DMS53 (cell line): ENCODE data around the gene C17orf58.
"Not testable (repeated sequence)": the region's sequence is repeated elsewhere in the genome, so short reads cannot be mapped to it uniquely, and the experiment has no call there.

Experiments used
- DNase-seq: peaks from one replicate; lab custom pipeline; 2025; lab: John Stamatoyannopoulos, UW

The C17orf58 gene

DNA sequence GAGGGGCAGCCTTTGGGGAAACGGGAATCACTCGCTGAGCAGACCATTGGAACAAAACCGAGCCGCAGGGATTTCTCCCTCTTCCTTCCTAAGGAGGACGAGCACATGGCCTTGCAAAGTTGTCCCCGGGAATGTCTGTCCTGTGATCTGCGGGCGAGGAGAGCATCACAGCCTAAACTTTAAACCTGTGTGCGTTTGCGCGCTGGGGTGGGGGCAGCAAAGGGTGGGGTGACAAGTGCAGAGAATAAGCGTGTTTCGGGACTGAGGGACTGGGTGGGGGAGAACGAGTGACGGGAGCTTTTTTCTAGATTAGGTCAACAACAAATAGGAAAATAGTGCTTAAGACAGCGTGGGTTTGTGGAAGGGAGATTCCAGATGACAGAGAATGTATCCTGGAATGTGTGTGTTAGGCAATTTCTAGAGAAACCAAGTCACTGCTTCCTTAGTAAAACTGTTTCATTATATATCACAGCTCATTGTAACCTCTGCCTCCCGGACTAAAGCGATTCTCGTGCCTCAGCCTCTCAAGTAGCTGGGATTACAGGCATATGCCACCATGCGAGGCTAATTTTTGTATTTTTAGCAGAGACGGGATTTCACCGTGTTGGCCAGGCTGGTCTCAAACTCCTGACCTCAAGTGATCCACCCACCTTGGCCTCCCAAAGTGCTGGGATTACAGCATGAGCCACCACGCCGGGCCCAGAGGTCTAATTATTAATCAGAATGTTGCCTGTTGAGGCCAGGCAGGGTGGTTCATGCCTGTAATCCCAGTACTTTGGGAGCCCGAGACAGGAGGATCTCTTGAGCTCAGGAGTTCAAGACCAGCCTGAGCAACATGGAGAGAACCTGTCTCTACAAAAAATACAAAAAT lies at the start of gene C17orf58:
Gene C17orf58 (minus strand): TSS at position 169 of the 871 bp plus-strand sequence. CDS start 271 bp downstream, outside the sequence.
- peak; percentile 37 for DNase-seq

DNA sequence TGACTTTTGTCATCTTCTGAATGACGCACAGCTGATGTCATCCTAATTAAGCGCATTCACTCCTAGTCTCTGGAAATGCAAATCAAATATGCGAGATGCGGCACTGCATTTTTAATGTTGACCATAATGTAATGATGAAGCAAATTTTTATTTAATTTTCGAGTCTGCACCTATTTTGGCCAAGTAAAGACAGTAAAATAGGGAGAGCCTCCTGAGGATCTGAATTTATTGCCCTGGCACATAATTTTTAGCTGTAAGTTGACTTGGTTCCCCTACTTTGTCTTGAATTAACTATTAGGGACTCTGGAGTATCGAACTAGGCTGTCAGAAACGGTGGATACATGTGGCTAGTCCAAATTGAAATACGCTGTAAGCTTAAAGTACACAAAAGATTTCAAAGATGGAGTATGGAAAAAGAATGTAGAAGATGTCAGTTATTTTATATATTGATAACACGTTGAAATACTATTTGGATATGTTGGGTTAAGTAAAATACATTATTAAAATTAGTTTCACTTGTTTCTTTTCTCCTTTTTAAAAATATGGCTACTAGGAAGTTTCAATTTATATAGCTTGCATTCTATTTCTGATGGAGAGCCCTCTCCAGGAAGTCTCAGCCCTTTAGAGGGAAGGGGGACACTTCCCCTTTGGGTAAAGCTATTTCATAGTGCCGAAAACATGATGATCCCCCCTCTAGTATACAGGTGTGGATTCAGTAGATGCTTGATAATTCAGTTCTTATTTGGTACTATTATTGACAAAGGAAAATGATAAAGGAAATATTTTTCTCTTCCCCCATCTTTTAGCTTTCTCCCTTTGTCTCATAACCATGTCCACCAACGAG lies 40.3 kb upstream of the C17orf58 start:
- DNase-seq: no peak

DNA sequence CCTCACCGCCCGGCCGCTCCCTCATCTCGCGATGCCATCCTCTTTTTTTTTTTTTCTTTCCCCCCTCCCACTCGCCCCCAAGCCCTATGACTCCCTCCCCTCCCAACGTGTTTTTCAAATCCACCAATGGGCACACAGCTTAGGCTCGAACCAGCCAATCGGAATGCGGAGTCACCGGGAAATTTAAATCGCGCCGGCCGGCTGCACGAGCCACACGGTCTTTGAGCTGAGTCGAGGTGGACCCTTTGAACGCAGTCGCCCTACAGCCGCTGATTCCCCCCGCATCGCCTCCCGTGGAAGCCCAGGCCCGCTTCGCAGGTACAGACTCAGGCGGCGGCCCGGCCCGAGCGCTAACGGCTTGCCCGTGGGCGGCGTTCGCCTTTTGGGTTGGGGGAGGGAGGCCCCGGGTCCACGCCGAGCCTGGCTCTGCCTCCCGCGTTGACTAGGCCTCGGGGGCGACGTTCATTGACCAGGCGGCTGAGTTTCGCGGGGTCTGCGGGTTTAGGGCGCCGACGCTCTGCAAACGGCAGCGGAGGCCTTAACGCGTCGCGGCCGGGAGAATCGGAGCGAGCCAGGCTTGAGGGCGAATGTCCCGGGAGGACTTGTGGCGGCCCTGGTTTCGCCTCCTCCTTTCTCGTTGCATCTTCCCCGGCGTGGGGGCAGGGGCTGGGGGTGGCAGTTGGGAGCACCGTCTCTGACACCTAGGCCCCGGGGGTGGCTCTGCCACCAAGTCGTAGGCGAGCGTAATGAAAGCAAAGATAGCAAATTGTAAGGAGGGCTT lies 39.4 kb upstream of the C17orf58 start, which contains the start of gene KPNA2:
Gene KPNA2 (plus strand): TSS at position 213 of the 781 bp plus-strand sequence. CDS start 1,398 bp downstream, outside the sequence.
- peak; percentile 99 for DNase-seq

DNA sequence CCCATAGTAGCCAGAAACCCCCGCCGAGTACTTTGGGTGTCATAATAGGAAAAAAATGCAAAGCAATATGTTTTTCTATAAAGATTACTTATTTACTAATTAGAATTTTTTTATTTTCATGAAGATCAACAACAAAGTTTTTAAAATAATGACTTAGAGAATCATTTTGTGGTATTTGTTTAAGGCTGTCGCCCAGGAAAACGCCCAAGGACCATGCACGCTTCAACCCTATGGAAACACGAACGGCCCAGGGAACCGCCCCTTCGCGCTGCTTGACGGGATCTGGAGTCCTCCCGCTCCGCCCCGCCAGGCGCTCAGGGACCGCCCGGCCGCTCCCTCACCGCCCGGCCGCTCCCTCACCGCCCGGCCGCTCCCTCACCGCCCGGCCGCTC lies 38.9 kb upstream of the C17orf58 start:
- peak; percentile 99 for DNase-seq

DNA sequence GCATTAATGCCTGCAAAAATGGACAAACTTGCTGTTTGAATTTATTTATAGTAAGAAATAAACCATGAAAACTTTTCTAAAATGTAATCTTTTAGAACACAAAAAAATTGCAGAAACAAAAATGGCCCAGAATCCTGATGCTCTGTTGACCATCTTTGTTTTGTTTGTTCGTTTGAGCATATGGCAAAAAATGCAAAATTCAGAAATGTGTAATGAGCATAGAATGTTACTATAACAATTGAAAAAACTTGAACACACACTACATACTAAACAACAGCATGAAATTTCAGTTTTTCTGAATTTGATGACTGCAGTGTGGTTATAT lies 38.1 kb upstream of the C17orf58 start:
- DNase-seq: no peak

DNA sequence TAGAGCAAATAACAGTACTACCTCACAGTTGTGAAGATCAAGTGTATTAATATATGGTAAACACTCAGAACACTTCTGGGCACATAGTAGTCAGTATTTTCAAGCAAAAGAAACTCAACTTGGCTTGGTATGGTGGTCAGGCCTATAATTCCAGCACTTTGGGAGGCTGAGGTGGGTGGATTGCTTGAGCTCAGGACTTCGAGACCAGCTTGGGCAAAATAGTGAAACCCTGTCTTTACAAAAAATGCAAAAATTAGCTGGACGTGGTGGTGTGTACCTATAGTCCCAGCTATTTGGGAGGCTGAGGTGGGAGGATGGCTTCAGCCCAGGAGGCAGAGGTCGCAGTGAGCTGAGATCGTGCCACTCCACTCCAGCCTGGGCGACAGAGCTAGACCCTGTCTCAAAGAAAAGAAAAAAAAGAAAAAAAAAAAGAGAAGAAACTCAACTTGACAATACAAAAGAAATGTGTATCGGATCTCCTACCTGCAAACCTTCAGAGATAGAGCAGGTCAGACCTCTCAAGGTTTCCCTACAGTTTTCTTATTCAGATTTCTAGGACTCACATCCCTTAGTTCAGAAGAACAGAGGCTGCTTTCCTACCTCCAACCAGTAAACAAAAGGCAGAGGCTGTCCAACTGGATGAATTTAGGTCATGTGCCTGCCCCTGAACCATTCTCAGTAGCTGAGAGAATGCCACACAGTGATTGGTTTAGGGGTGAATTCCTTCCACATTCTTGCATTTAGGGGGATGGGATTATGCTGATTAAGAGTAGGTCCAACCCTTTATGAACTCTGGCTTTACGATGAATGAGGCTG lies 37.6 kb upstream of the C17orf58 start:
- DNase-seq: peak; percentile 59

DNA sequence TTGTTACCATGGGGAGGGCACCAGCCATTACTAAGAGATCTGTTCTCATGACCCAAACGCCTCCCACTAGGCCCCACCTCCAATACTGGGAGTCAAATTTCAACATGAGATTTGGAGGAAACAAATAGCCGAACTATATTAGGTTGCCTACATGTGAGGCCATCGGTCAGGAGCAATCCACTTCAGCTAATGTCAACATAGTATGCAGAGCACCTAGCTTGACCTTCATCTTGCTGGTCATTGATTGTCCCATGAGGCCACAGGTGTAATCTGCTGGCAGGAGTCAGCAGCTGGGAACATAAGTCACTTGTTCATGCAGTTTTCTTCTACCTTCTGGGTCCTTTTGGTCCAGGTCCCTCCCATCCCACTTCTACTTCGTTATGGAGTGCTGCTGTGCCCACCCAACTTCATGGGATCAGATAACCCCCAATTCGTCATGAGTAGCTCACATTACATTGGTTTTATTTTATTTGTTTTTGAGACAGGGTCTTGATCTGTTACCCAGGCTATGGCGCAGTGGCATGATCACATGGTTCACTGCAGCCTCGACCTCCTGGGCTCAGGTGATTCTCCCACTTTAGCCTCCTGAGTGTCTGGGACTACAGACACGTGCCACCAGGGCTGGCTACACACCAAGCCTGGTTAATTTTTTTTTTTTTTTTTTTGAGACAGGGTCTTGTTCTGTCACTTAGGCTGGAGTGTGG lies 33.4 kb upstream of the C17orf58 start:
- peak; percentile 81 for DNase-seq

DNA sequence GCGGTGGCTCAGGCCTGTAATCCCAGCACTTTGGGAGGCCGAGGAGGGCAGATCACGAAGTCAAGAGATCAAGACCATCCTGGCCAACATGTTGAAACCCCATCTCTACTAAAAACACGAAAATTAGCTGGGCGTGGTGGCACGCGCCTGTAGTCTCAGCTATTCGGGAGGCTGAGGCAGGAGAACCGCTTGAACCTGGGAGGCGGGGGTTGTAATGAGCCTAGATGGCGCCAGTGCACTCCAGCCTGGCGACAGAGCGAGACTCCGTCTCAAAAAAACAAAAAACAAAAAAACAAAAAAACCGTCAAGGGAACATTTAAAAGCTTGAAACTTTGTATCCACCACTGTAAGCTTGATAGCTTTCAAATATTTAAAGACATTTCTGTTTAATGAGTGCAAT lies 26.3 kb upstream of the C17orf58 start:
- DNase-seq: not testable (repeated sequence)

DNA sequence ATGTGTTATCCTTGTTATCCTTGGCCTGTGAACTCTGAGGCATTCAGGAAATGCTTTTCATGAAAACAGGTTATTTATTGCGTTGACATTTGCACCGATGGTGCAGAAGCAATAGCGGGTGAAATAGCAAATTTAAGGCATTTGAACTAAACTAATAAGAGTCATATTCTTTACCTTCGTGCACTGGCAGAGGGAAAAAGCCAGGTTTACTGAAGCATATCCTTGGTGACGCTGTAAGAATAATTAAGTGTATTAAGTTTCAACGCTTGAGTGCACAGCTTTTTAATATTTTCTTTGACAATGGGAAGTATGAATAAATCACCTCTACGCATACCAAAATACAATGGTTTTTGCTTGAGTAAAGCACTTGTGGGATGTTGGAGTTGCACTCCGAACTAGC lies 25.7 kb upstream of the C17orf58 start:
- DNase-seq: no peak

DNA sequence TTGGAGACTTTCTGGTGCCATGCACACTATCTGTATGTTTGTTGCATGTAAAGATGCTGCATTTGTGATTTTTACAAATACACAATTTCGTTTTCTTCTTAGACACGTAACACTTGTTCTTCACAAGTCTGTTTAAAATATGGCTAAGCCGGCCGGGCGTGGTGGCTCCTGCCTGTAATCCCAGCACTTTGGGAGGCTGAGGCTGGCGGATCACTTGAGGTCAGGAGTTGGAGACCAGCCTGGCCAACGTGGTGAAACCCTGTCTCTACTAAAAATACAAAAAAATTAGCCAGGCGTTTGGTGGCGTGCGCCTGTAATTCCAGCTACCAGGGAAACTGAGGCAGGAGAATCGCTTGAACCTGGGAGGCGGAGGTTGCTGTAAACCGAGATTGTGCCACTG lies 24.5 kb upstream of the C17orf58 start:
- not testable (repeated sequence) for DNase-seq

DNA sequence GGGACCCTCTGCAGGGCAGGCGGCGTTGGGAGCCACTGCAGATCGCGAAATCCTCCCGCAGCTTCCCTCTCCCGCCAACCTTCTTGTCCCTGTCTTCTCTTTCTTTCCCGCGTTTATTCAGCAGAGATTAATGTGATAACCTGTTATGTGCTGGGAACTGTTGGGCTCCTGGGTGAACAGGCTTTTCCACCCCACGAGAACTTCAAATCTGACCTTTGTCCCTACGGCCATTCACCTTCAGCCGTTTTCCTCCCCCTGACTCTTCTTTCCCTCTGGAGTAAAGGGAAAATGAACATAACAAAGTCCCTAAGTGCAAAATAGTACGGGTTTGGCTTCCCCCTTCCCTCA lies 24.1 kb upstream of the C17orf58 start:
- peak; percentile 78 for DNase-seq

DNA sequence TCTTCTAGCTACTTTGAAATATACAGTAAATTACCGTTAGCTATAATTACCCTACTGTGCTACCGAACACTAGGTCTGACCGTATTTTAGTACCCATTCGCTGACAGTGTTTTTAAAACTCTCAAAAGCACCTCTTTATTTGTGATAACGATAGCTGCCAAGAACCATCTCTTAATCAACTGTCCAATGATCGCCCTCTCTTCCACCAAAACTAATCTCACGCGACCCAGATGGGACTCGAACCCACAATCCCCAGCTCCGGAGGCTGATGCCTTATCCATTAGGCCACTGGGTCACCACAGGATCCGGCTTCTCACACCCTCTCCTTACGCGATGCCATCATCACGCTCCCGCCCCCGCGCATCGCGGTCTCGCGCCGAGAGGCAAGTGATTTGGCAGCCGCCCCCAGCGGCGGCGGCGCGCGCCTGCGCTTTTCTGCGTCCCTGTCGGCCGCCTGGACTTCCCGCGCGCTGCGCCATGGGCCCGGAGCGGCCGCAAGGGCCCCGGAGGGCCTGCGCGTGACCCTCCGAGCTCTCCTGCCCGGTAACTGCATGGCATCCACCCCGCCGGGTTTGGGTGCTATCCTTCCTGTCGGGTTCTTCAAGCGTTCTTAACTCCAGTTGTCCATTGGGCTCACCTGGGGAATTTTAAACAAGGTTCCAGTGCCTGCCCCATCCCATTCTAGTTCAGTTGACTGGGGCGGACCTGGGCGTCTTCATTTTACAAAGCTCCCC lies 23.6 kb upstream of the C17orf58 start:
- DNase-seq: peak; percentile 97

DNA sequence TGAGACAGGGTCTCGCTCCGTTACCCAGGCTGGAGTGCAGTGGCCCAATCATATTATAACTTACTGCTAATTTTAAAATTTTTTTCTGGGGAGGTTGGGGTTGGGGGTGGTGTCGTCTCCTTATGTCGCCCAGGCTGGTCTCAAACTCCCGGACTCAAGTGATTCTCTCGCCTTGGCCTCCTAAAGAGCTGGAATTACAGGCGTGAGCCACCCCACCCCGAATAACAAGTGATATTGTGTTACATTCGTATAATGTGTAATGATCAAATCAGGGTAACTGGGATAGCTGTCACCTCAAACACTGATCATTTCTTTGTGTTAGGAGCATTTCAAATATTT lies 23.0 kb upstream of the C17orf58 start:
- peak; percentile 81 for DNase-seq

DNA sequence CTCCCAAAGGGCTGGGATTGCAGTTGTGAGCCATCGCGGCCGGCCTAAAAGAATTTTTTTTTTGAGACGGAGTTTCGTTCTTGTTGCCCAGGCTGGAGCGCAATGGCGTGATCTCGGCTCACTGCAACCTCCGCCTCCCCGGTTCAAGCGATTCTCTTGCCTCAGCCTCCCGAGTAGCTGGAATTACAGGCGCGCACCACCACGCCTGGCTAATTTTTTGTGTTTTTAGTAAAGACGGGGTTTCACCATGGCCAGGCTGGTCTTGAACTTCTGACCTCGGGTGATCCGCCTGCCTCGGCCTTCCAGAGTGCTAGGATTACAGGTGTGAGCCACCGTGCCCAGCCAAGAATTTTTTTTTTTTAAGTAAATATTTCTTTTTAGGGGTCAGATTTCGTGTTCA lies 22.2 kb upstream of the C17orf58 start:
- not testable (repeated sequence) for DNase-seq

DNA sequence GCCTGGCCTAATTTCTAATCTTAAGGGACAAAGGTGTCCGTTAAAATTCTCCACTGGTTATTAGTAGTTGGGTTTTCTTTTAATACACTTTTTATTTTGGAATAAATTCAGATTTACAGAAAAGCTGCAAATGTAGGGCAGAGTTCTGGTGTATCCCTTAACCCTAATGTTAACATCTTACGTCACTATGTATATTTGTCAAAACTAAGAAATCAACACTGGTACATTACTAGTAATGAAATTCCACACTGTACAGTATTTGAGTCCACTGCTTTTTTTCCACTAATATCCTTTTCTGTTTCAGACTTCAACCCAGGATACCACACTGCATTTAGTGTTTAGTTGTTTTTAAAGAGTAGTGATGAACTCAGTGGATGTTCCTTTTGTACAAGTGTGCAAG lies 20.6 kb upstream of the C17orf58 start:
- DNase-seq: no peak

DNA sequence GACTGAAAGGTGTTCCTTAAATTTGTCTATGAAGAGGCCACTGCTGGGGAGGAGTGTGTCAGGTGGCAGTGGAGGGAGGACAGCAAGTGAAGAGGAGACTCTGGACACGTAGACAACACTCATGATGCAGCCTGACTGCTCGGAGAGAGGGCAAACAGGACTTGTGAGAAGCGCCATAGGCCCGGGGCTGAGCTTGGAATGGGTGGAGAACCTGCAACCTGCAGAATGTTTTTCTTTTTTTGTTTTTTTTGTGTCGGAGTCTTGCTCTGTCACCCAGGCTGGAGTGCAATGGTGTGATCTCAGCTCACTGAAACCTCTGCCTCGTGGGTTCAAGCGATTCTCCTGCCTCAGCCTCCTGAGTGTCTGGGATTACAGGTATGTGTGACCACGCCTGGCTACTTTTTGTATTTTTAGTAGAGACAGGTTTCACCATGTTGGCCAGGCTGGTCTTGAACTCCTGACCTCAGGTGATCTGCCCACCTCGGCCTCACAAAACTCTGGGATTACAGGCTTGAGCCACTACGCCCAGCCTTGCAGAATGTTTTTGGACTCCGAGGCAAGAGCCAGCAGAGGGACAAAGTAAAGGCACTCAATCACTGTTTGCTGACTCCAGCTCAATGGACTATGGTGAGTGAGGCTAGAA lies 18.9 kb upstream of the C17orf58 start:
- DNase-seq: no peak

DNA sequence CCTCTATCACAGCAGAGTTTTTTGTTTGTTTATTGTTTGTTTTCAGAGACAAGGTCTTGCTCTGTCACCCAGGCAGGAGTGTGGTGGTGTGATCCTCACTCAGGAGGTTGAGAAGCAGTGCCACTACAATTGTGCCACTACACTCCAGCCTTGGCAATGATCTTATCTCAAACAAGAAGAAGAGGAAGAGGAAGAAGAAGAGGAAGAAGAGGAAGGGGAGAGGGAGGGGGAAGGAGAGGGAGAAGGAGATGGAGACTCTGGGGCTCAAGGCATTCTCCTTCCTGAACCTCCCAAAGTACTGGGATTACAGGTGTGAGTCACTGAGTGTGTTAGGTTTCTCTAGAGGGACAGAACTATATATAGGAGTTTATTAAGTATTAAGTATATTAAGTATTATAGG lies 17.1 kb upstream of the C17orf58 start:
- DNase-seq: no peak

DNA sequence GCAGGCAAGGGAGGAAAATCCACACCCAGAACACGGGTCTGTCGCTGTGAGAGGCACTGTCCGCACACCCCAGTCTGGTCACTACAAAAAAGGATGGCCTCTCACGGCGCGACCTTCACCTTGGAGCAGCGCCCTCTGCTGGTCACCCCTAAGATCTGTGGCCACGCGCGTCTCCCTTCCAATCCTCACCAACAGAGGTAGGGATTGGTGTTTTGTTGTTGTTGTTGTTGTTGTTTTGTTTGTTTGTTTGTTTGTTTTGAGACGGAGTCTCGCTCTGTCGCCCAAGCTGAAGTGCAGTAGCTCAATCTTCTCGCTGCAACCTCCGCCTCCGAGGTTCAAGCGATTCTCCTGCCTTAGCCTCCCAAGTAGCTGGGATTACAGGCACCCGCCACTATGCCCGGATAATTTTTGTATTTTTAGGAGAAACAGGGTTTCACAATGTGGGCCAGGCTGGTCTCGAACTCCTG lies 15.0 kb upstream of the C17orf58 start:
- DNase-seq: peak; percentile 84

DNA sequence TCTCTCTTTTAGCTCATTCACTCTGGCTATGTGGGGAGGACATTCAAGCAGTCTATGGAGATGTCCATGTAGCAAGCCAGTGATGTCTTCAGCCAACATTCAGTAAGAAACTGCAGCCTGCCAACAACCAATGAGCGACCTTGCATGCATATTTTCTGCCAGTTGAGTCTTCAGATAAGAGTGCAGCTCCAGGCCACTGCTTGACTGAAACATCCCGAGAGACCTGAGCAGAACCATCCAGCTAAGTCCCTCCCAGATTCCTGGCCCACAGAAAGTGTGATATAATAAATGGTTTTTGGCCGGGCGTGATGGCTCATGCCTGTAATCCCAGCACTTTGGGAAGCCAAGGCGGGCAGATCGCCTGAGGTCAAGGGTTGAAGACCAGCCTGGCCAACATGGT lies 10.5 kb upstream of the C17orf58 start:
- no peak for DNase-seq

DNA sequence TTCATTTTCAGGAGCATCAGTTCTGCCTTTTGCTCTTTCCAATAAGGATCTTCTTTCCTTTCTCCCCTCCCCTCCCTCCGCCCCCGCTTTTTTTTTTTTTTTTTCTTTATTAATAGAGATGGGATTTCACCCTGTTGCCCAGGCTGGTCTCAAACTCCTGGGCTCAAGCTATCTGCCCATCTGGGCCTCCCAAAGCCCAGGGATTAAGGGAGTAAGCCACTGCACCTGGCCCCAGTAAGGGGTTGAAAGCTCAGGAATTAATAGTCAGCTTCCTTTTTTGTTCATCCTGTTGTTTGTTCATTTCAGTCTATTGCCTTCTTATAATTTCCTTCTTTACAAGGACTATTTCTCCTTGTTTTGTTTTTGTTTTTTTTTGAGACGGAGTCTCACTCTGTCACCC lies 7.9 kb upstream of the C17orf58 start:
- DNase-seq: no peak
